NOMO-1 (cell line): ENCODE measurements around the gene LRRTM3.

Experiments
- DNase-seq, 2 experiments: peaks; one replicate each; lab custom pipeline; 2025; ENCODE audit not compliant: unreplicated experiment in 2 of 2; lab: John Stamatoyannopoulos, UW

The LRRTM3 gene

GRCh38 chr10:67110286-67110685 is 184.4 kb downstream of the LRRTM3 start:
- no peak for DNase-seq

DNA sequence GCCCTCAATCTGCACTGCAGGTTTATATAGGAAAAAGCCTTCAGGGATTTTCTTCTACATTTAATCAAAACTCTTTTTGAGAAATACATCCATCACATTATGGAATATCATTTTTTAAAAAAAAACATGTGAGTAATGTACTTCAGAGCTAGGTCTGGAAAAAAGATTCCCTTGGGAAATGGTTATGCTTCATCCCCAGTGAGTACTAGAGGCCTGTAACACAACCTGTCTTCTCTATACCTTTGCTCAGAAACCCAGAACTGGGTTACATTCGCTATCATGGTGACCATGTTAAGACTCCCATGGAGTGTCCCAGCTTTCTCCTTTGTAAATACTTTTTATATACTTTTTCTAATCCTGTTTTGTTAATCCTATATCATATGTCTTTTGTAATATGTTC is 186.9 kb downstream of the LRRTM3 start:
- no peak for DNase-seq

DNA sequence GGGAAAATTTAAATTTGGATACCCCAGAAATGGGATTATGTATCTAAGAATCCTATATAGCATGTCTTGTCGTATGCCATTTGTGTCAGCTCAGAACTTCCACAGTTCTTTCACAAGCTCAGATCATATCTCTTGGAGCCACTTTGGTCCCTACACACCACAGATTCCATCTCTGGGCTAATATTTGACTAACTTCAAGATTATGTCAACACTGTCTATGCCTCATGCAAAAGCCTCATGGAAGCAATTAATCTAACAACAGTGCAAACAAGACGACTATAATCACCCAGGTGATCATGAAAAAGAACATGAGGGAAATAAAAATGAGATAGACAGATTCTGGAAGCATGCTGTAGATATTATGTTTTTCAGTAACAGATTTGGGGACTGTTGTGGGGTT is 189.1 kb downstream of the LRRTM3 start:
- no peak for DNase-seq

GRCh38 chr10:67115972-67116371 is 190.1 kb downstream of the LRRTM3 start:
- no peak for DNase-seq

DNA sequence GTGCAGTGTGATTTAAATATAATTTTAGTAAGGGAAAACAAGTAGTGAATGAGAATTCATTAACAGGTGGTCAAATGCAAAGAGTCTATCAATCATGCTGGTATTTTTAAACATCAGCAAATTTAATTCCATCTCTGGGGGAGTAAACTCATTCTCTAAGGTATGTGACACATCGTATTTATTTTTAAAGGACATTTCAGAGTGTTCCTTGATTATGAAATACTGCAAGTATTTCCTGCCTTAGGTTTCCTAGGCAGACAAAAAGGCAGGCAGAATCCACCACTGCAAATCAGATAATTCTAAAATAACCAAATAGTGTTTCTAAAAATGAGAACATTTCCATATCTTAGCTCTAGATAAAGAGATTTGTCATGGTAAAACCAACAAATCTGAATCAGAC is 193.8 kb downstream of the LRRTM3 start:
- DNase-seq = no peak

DNA sequence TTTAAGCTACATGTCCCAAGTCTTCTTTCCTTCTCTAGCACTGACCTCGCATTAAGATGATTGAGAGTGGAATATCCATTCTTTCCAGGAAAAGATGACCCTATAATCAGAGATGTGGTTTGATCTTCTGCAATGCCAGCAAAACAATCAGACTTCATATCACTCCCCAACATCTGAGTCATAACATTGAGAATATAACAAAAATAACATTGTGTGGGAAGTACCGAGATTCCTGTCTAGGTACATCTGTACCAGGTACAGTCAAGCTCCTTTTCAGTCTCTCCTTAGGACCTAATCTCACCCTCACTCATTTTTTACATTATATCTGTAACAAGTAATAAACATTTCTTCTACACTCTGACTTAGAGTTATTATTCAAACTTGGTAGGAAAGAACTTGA is 201.6 kb downstream of the LRRTM3 start:
- no peak for DNase-seq

DNA sequence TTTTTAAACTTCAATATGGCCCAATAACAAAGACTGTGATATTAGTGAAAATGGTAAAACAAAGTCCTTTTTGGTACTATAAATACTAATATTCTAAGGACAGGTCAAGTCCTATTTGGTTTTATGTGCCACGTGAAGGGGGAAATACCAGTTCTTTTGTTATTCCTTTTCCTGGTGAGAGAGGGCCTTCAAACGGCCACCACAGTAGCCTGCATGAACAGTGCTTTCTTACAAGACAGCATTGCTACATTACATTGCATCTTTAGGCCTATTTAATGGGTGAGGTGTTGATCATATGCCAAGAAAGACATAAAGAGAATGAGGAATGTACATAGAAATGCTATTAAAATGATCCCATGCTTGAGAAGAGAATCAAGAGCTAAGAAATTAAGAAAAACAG is 214.8 kb downstream of the LRRTM3 start:
- no peak for DNase-seq

GRCh38 chr10:67141300-67141699 is 215.5 kb downstream of the LRRTM3 start:
- no peak for DNase-seq

- no peak for DNase-seq
Observed at GRCh38 chr10:67144530-67144929, 218.7 kb downstream of the LRRTM3 start.
